Endodermal cell (in vitro differentiated cells): ENCODE measurements around the gene COL9A2. TPM values are rescaled to one million over a fixed set of nuclear protein-coding genes. Genes with fewer than 3 reads are reported as not detected.

Experiments
- DNase-seq: peaks from one replicate; pipeline ENCODE4 v3.0.0-alpha.2; 2017
- H3K27ac ChIP-seq: 2 replicates; pipeline ENCODE4 v1.5.1; 2013; ENCODE audit warnings: mild to moderate bottlenecking, low read depth, low read length, moderate library complexity
- H3K27me3 ChIP-seq: 2 replicates; pipeline ENCODE4 v1.6.1; 2013; ENCODE audit warnings: mild to moderate bottlenecking, low read length, moderate library complexity; ENCODE audit not compliant: insufficient read depth, control insufficient read depth, poor library complexity, severe bottlenecking
- H3K36me3 ChIP-seq: 2 replicates; pipeline ENCODE4 v1.7.0; 2013; ENCODE audit warnings: mild to moderate bottlenecking, low read length, moderate library complexity; ENCODE audit not compliant: control insufficient read depth, insufficient read depth
- H3K4me1 ChIP-seq: one replicate; pipeline ENCODE4 v1.7.0; 2013; ENCODE audit warnings: low read length; ENCODE audit not compliant: control insufficient read depth, insufficient read depth
- H3K4me3 ChIP-seq: 2 replicates; pipeline ENCODE4 v1.5.1; 2013; ENCODE audit warnings: mild to moderate bottlenecking, low read length, moderate library complexity
- H3K9ac ChIP-seq: 2 replicates; pipeline ENCODE4 v1.6.1; 2013; ENCODE audit warnings: mild to moderate bottlenecking, low read length, moderate library complexity; ENCODE audit not compliant: poor library complexity, severe bottlenecking; ENCODE audit errors: extremely low read depth
- H3K9me3 ChIP-seq: 2 replicates; pipeline ENCODE4 v1.6.1; 2013; ENCODE audit warnings: mild to moderate bottlenecking, low read length, moderate library complexity; ENCODE audit not compliant: control insufficient read depth
- H3K27ac Mint-ChIP-seq: 2 replicates; pipeline ENCODE4 v1.8.0; 2020; ENCODE audit warnings: mixed read lengths
- H3K27me3 Mint-ChIP-seq: 2 replicates; pipeline ENCODE4 v1.8.0; 2021; ENCODE audit warnings: mild to moderate bottlenecking, mixed read lengths; ENCODE audit not compliant: insufficient read depth
- H3K36me3 Mint-ChIP-seq: 2 replicates; pipeline ENCODE4 v1.8.0; 2020; ENCODE audit warnings: low read depth, mixed read lengths
- H3K4me1 Mint-ChIP-seq: 2 replicates; pipeline ENCODE4 v1.8.0; 2020; ENCODE audit warnings: mixed read lengths
- H3K4me3 Mint-ChIP-seq: 2 replicates; pipeline ENCODE4 v1.8.0; 2020; ENCODE audit warnings: mild to moderate bottlenecking, moderate library complexity, mixed read lengths
- H3K9me3 Mint-ChIP-seq: 2 replicates; pipeline ENCODE4 v1.8.0; 2020; ENCODE audit warnings: mild to moderate bottlenecking, mixed read lengths
- WGBS, 2 experiments: methylation state at CpG; one replicate each; pipeline versions ENCODE4 v1.1.5 to v1.1.7; 2013; ENCODE audit warnings: missing lambda C conversion rate in 2 of 2, mixed read lengths in 1 of 2; ENCODE audit not compliant: insufficient coverage in 1 of 2, insufficient read length in 1 of 2; 5-methylcytosine and 5-hydroxymethylcytosine counted together
- total RNA-seq, 2 donors: library from RNA; stranded (reverse); fragmentation: NEBNext Ultra II Directional in 1 of 2; extraction: Animal tissue kit (Norgen Biotek cat#: 25700) in 1 of 2; gene quantifications; 2 replicates in 1 of 2; 3 replicates in 1 of 2; pipeline ENCODE4 v1.2.1, GENCODE V29; 2021
- TF ChIP-seq, protein P1 (sequence below): fragments of 200-600 bp; sonication (generic); conservative IDR thresholded peaks from 2 replicates; pipeline ENCODE4 v1.5.0; 2021; ENCODE audit warnings: antibody characterized with exemption, mild to moderate bottlenecking

Gene COL9A2
- total RNA-seq, 2 donors from 2014 or later = 295 to 470 TPM

GRCh38 chr1:40313329-40313957 is 3.6 kb downstream of the COL9A2 start:
- H3K27me3 ChIP-seq = peaks cover 13% of the 10 kb centered on the region
- TF ChIP-seq, protein P1, sequence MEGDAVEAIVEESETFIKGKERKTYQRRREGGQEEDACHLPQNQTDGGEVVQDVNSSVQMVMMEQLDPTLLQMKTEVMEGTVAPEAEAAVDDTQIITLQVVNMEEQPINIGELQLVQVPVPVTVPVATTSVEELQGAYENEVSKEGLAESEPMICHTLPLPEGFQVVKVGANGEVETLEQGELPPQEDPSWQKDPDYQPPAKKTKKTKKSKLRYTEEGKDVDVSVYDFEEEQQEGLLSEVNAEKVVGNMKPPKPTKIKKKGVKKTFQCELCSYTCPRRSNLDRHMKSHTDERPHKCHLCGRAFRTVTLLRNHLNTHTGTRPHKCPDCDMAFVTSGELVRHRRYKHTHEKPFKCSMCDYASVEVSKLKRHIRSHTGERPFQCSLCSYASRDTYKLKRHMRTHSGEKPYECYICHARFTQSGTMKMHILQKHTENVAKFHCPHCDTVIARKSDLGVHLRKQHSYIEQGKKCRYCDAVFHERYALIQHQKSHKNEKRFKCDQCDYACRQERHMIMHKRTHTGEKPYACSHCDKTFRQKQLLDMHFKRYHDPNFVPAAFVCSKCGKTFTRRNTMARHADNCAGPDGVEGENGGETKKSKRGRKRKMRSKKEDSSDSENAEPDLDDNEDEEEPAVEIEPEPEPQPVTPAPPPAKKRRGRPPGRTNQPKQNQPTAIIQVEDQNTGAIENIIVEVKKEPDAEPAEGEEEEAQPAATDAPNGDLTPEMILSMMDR = no peak

DNA sequence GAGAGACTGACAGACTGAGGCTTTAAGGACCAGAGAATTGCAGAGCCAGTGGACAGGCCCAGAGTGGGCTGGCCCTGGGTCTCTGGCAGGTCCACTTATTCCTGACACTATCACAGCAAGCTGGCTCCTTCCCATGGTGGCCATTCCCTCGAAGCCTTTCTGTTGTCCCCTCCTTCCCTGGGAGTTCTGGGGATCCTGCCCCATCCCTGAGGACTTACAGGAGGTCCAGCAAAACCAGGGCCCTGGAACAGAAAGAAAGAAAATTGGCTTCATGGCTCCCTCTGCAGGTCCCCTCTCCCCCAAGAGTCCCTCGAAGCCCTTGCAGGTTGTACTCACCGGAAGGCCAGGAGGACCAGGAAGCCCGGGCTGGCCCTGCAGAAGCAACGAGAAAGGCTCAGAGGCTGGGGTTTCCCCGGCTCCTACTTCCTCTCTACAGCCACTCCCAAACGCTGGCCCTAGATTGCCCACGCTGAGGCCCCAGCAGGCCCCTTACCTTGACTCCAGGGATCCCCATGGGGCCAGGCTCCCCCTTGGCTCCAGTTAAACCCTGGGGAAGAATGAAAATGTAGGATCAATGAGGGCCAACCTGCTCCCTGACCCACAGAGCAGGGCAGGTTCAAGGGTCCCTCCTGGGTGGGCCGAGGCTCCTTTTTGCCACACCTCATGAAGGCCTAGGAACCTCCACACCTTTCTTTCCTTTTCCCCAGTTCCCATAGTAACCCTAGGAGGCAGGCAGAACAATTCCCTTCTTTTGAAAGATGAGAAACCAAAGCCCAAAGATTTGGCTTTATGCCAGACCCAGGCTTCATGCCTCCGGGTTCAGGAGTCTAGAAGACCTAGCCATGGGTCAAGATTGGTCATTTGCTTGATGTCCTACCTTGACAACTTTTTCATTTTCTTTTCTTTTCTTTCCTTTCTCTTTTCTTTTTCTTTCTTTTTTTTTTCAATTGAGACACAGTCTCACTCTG is 4.6 kb downstream of the COL9A2 start:
- Histone ChIP-seq H3K9me3 (no peaks in the 10 kb centered on the region), H3K27me3 (peaks cover 12% of the 10 kb centered on the region), H3K27ac (no peak overlapping the region), H3K4me1 (peaks cover 10% of the 10 kb centered on the region), H3K4me3 (no peak overlapping the region), H3K9ac (no peak overlapping the region), H3K36me3 (peaks cover 49% of the 10 kb centered on the region)
- no peaks in the 10 kb centered on the region for H3K9me3 Mint-ChIP-seq
- H3K36me3 Mint-ChIP-seq = peaks cover 37% of the 10 kb centered on the region
- peaks cover 13% of the 10 kb centered on the region for H3K4me1 Mint-ChIP-seq
- no peak overlapping the region for H3K4me3 Mint-ChIP-seq
- TF ChIP-seq, protein P1 = no peak
- H3K27me3 Mint-ChIP-seq = peaks cover 22% of the 10 kb centered on the region
- 82 to 88% methylated on average over 5 to 10 of the region's 10 CpGs for WGBS, 2 experiments
- DNase-seq = no peak
- H3K27ac Mint-ChIP-seq = no peak overlapping the region

More at GRCh38 chr1:40313329-40313957, 3.6 kb downstream of the COL9A2 start:
- Mint-ChIP-seq H3K27me3 (peaks cover 29% of the 10 kb centered on the region), H3K27ac (no peak overlapping the region), H3K9me3 (no peaks in the 10 kb centered on the region), H3K36me3 (peaks cover 35% of the 10 kb centered on the region), H3K4me3 (peak overlapping the region; percentile 80), H3K4me1 (peaks cover 18% of the 10 kb centered on the region)
- Histone ChIP-seq H3K4me1 (peaks cover 10% of the 10 kb centered on the region), H3K36me3 (peaks cover 40% of the 10 kb centered on the region), H3K9ac (no peak overlapping the region), H3K27ac (no peak overlapping the region), H3K9me3 (no peaks in the 10 kb centered on the region), H3K4me3 (no peak overlapping the region)
- no peak for DNase-seq
- WGBS, 2 experiments = 93 to 100% methylated on average over 3 to 5 of the region's 5 CpGs

GRCh38 chr1:40311692-40312091 is 5.4 kb downstream of the COL9A2 start:
- Histone ChIP-seq H3K9me3 (no peaks in the 10 kb centered on the region), H3K9ac (no peak overlapping the region), H3K27ac (no peak overlapping the region), H3K4me3 (no peak overlapping the region), H3K27me3 (peaks cover 9% of the 10 kb centered on the region), H3K36me3 (peaks cover 55% of the 10 kb centered on the region), H3K4me1 (peaks cover 10% of the 10 kb centered on the region)
- Mint-ChIP-seq H3K27me3 (peaks cover 16% of the 10 kb centered on the region), H3K9me3 (no peaks in the 10 kb centered on the region), H3K4me3 (no peak overlapping the region), H3K4me1 (peaks cover 11% of the 10 kb centered on the region), H3K36me3 (peaks cover 43% of the 10 kb centered on the region), H3K27ac (no peak overlapping the region)
- WGBS, 2 experiments = 95 to 100% methylated on average over 3 to 5 of the region's 5 CpGs
- TF ChIP-seq, protein P1 = no peak
- no peak for DNase-seq
